HepG2 (cell line): ENCODE data around the gene KCNQ5. TPM values are rescaled to one million over a fixed set of nuclear protein-coding genes. Genes with fewer than 3 reads are reported as not detected.

ENCODE experiments used
- ATAC-seq: fragments of 200-7000 bp; cut with Tn5 transposase; 3 replicates; pipeline ENCODE4 v1.9.1; 2020; ENCODE audit warnings: mild to moderate bottlenecking, moderate library complexity
- BruUV-seq: library from RNA; stranded (reverse); fragments of 400-500 nt; replicated peaks from 2 replicates; lab custom pipeline; 2021; lab: Mats Ljungman, UMichigan
- CTCF ChIA-PET: fragments of 300-600 bp; formaldehyde crosslinking; extraction: SDS; loops from one replicate; lab custom pipeline; 2021; ENCODE audit warnings: low total read pairs, inconsistent platforms, low intra/inter-chr PET ratio; lab: Yijun Ruan, JAX
- POLR2A ChIA-PET: fragments of 350-600 bp; sonication (Branson Sonifier 250); formaldehyde crosslinking; loops from one replicate; lab custom pipeline; 2020; ENCODE audit warnings: antibody characterized with exemption, inconsistent platforms; lab: Yijun Ruan, JAX
- DNase-seq: peaks from one replicate; pipeline ENCODE4 v3.0.0-alpha.2; 2015; ENCODE audit warnings: low spot score
- FAIRE-seq: peaks from 3 replicates; lab custom pipeline; 2011; peaks lifted over from hg19 to GRCh38; lab: Jason Lieb, UNC
- H2AFZ ChIP-seq: one replicate; pipeline ENCODE4 v1.6.1; 2011; ENCODE audit warnings: low read length, inconsistent platforms
- H3K27ac ChIP-seq: fragments of 300-600 bp; 3 replicates; pipeline ENCODE4 v1.8.0; 2011; ENCODE audit warnings: mixed run types, mild to moderate bottlenecking, mixed read lengths, low read length, inconsistent platforms; ENCODE audit not compliant: insufficient read depth; ENCODE audit errors: extremely low read length
- H3K27me3 ChIP-seq, 2 experiments: fragments of 200-600 bp in 1 of 2; 2 replicates in 1 of 2; 3 replicates in 1 of 2; pipeline versions ENCODE4 v1.6.0 to v1.8.0; 2011; ENCODE audit warnings: low read length in 2 of 2, mild to moderate bottlenecking in 2 of 2, moderate library complexity in 2 of 2, inconsistent platforms in 1 of 2; ENCODE audit not compliant: insufficient read depth in 2 of 2, control insufficient read depth in 1 of 2
- H3K36me3 ChIP-seq, 2 experiments: fragments of 200-600 bp in 1 of 2; replicated peaks in 1 of 2; 2 replicates in 1 of 2; 3 replicates in 1 of 2; pipeline versions ENCODE4 v1.5.1 to v1.8.0; 2011; ENCODE audit warnings: low read length in 2 of 2, inconsistent platforms in 1 of 2; ENCODE audit not compliant: insufficient read depth in 2 of 2, control insufficient read depth in 1 of 2
- H3K4me1 ChIP-seq: 2 replicates; pipeline ENCODE4 v1.5.1; 2012; ENCODE audit warnings: low read length, inconsistent platforms; ENCODE audit not compliant: insufficient read depth
- H3K4me2 ChIP-seq: 2 replicates; pipeline ENCODE4 v1.6.0; 2011; ENCODE audit warnings: low read depth, low read length, inconsistent platforms
- H3K4me3 ChIP-seq, 3 experiments: fragments of 200-600 bp in 1 of 3; sonication (generic), shearing (Covaris generic) in 1 of 3; replicated peaks in 1 of 3; 2 replicates each; pipeline ENCODE4 v1.5.1; 2011 to 2016; ENCODE audit warnings: low read length in 3 of 3, inconsistent platforms in 2 of 3, low read depth in 2 of 3, mild to moderate bottlenecking in 2 of 3, control low read depth in 1 of 3, mixed read lengths in 1 of 3; ENCODE audit not compliant: insufficient read depth in 1 of 3
- H3K79me2 ChIP-seq: one replicate; pipeline ENCODE4 v1.6.1; 2011; ENCODE audit warnings: low read length, inconsistent platforms; ENCODE audit not compliant: insufficient read depth
- H3K9ac ChIP-seq: 2 replicates; pipeline ENCODE4 v1.6.0; 2011; ENCODE audit warnings: mild to moderate bottlenecking, low read depth, low read length, inconsistent platforms; ENCODE audit not compliant: insufficient read depth
- H3K9me3 ChIP-seq: 2 replicates; pipeline ENCODE4 v1.5.1; 2012; ENCODE audit warnings: mild to moderate bottlenecking, low read length
- H4K20me1 ChIP-seq: 2 replicates; pipeline ENCODE4 v1.6.0; 2011; ENCODE audit warnings: inconsistent platforms, mild to moderate bottlenecking, low read length, moderate library complexity; ENCODE audit not compliant: insufficient read depth
- ARNTL ChIP-seq: sonication (generic); formaldehyde crosslinking; IDR thresholded peaks from 2 replicates; pipeline ENCODE4 v1.4.0; 2020; ENCODE audit warnings: mild to moderate bottlenecking, missing genetic modification reagents
- CENPX ChIP-seq: sonication (generic); formaldehyde crosslinking; IDR thresholded peaks from 2 replicates; pipeline ENCODE4 v1.9.0; 2021; ENCODE audit warnings: mild to moderate bottlenecking, missing genetic modification reagents, moderate library complexity
- CSRNP1 ChIP-seq: sonication (generic); formaldehyde crosslinking; IDR thresholded peaks from 2 replicates; pipeline ENCODE4 v1.8.1; 2023; ENCODE audit warnings: mild to moderate bottlenecking, missing genetic modification reagents
- FOXK2 ChIP-seq: fragments of 450-650 bp; IDR thresholded peaks from 2 replicates; pipeline ENCODE4 v1.6.1; 2016
- HMGXB3 ChIP-seq: sonication (generic); formaldehyde crosslinking; IDR thresholded peaks from 2 replicates; pipeline ENCODE4 v1.4.0; 2020; ENCODE audit warnings: missing genetic modification reagents, borderline replicate concordance
- NFIC ChIP-seq: IDR thresholded peaks from 2 replicates; pipeline ENCODE4 v1.6.1; 2012; ENCODE audit warnings: mild to moderate bottlenecking, low read length, inconsistent platforms
- REL ChIP-seq: sonication (generic); formaldehyde crosslinking; conservative IDR thresholded peaks from 2 replicates; pipeline ENCODE4 v1.8.0; 2022; ENCODE audit warnings: mild to moderate bottlenecking, missing genetic modification reagents, moderate library complexity
- RFXANK ChIP-seq: IDR thresholded peaks from 2 replicates; pipeline ENCODE4 v1.6.1; 2016
- SKIL ChIP-seq: sonication (generic); formaldehyde crosslinking; IDR thresholded peaks from 2 replicates; pipeline ENCODE4 v1.8.0; 2022; ENCODE audit warnings: missing genetic modification reagents, mild to moderate bottlenecking, moderate library complexity, borderline replicate concordance
- SMAD3 ChIP-seq: sonication (generic); formaldehyde crosslinking; IDR thresholded peaks from 2 replicates; pipeline ENCODE4 v1.4.0; 2020; ENCODE audit warnings: missing genetic modification reagents
- TAF1 ChIP-seq: sonication (generic); formaldehyde crosslinking; IDR thresholded peaks from 2 replicates; pipeline ENCODE4 v1.4.0; 2020; ENCODE audit warnings: missing genetic modification reagents
- TOPORS ChIP-seq: sonication (generic); formaldehyde crosslinking; IDR thresholded peaks from 2 replicates; pipeline ENCODE4 v1.8.0; 2023; ENCODE audit warnings: mild to moderate bottlenecking, missing genetic modification reagents
- YY1 ChIP-seq: IDR thresholded peaks from 2 replicates; pipeline ENCODE4 v1.6.1; 2011; ENCODE audit warnings: low read length, low read depth, moderate library complexity, mild to moderate bottlenecking; ENCODE audit not compliant: insufficient read depth, insufficient replicate concordance
- ZMYM4 ChIP-seq: sonication (generic); formaldehyde crosslinking; IDR thresholded peaks from 2 replicates; pipeline ENCODE4 v1.8.1; 2023; ENCODE audit warnings: mild to moderate bottlenecking, missing genetic modification reagents
- ZNF234 ChIP-seq: sonication (generic); formaldehyde crosslinking; conservative IDR thresholded peaks from 2 replicates; pipeline ENCODE4 v1.5.1; 2020; ENCODE audit warnings: mild to moderate bottlenecking, missing genetic modification reagents
- ZNF260 ChIP-seq: sonication (generic); formaldehyde crosslinking; IDR thresholded peaks from 2 replicates; pipeline ENCODE4 v1.4.0; 2020; ENCODE audit warnings: missing genetic modification reagents, low read depth, mild to moderate bottlenecking, borderline replicate concordance
- ZNF496 ChIP-seq: sonication (generic); formaldehyde crosslinking; IDR thresholded peaks from 2 replicates; pipeline ENCODE4 v1.8.1; 2023; ENCODE audit warnings: mild to moderate bottlenecking, moderate library complexity, missing genetic modification reagents; ENCODE audit not compliant: insufficient replicate concordance
- ZNF644 ChIP-seq: IDR thresholded peaks from 2 replicates; pipeline ENCODE4 v1.6.1; 2016; ENCODE audit warnings: low read depth
- WGBS: methylation state at CpG from one replicate; pipeline ENCODE4 v1.1.6; 2017; ENCODE audit warnings: low lambda C conversion rate; 5-methylcytosine and 5-hydroxymethylcytosine counted together
- in situ Hi-C: cut with HindIII; loops from 2 replicates; pipeline ENCODE4 v1.10.0; 2017; ENCODE audit warnings: low pct_unique_long_range_greater_than_20kb; ENCODE audit not compliant: extremely low pct_ligation_motif_present
- intact Hi-C: fragments of 100-400 bp; cut with micrococcal nuclease; formaldehyde crosslinking; loops from one replicate; pipeline ENCODE4 v1.10.0; 2022; ENCODE audit not compliant: unreplicated experiment
- polyA plus RNA-seq, 8 experiments: library from polyadenylated mRNA; depleted of rRNA in 3 of 8; stranded (reverse) in 7 of 8; unstranded in 1 of 8; fragments of >200 nt; fragmentation: Illumina TruSeq in 4 of 8; extraction: Trizol in 4 of 8; gene quantifications; 2 replicates each; pipeline versions ENCODE4 v1.2.1 to v1.2.3, GENCODE V29; 2011 to 2016; ENCODE audit warnings: low read depth in 4 of 8, missing spikeins in 1 of 8, mixed read lengths in 1 of 8; ENCODE audit not compliant: insufficient read depth in 1 of 8
- total RNA-seq, 5 experiments: library from RNA; depleted of rRNA; stranded (reverse); fragments of >200 nt; fragmentation: Illumina TruSeq; extraction: Trizol; gene quantifications; 2 replicates each; pipeline ENCODE4 v1.2.3, GENCODE V29; 2016; ENCODE audit warnings: low read depth in 1 of 5

Gene KCNQ5
- total and polyA plus RNA-seq, 2 of the 13 experiments (the other 11 are each of a cell fraction or from before 2014, with no cell fraction given) = 0.04 TPM; not detected in 1

GRCh38 chr6:72974276-72974675 is 352.4 kb downstream of the KCNQ5 start (continued):
- TF ChIP-seq HMGXB3 (CRISPR knock-in tag) (no peak), CSRNP1 (CRISPR knock-in tag) (no peak), ZNF260 (CRISPR knock-in tag) (no peak), NFIC (no peak)

GRCh38 chr6:72975352-72975752 is 353.5 kb downstream of the KCNQ5 start:
- Histone ChIP-seq H3K27me3 (no peaks in the 10 kb centered on the region; a peak in 1 of 5 replicates), H3K4me3 (no peak overlapping the region), H3K4me1 (no peaks in the 10 kb centered on the region), H3K36me3 (no peaks in the 10 kb centered on the region), H4K20me1 (no peaks in the 10 kb centered on the region), H3K27ac (no peak overlapping the region), H3K9me3 (no peaks in the 10 kb centered on the region), H2AFZ (no peak overlapping the region), H3K79me2 (no peaks in the 10 kb centered on the region), H3K9ac (no peak overlapping the region), H3K4me2 (no peak overlapping the region)
- DNase-seq = no peak
- no TSS peak for BruUV-seq
- intact Hi-C loops = no loop called here
- ATAC-seq = no peak
- WGBS = 5% methylated on average over 1 of the region's 1 CpG
- in situ Hi-C loops = no loop called here
- POLR2A ChIA-PET = no interaction called here
- CTCF ChIA-PET = no interaction called here
- no peak for FAIRE-seq
- TF ChIP-seq REL (CRISPR knock-in tag) (no peak), ARNTL (CRISPR knock-in tag) (no peak), FOXK2 (no peak), SMAD3 (CRISPR knock-in tag) (no peak), RFXANK (CRISPR knock-in tag) (no peak), TAF1 (no peak), ZNF644 (no peak), YY1 (no peak), CENPX (CRISPR knock-in tag) (no peak), ZMYM4 (CRISPR knock-in tag) (no peak), ZNF234 (CRISPR knock-in tag) (no peak), TOPORS (no peak), SKIL (CRISPR knock-in tag) (no peak), ZNF496 (CRISPR knock-in tag) (no peak)
